Psoas muscle (tissue), 8 donors: ENCODE data around the gene GRID1. TPM values are rescaled to one million over a fixed set of nuclear protein-coding genes. Genes with fewer than 3 reads are reported as not detected.

ENCODE experiments used
- ATAC-seq, 4 donors: fragments of 200-7000 bp; cut with Tn5 transposase; one replicate each; pipeline ENCODE4 v1.9.1; 2020; ENCODE audit warnings: moderate library complexity in 3 of 4, mild to moderate bottlenecking in 2 of 4
- DNase-seq, 2 donors: peaks; one replicate each; pipeline ENCODE4 v3.0.0-alpha.2; 2020
- H3K27ac ChIP-seq: fragments of 200-600 bp; one replicate; pipeline ENCODE4 v1.8.0; 2022
- H3K27me3 ChIP-seq, 3 donors: fragments of 200-600 bp in 1 of 3; one replicate each; pipeline versions ENCODE4 v1.6.1 to v1.8.0; 2013 to 2022; ENCODE audit warnings: low read length in 2 of 3, mild to moderate bottlenecking in 2 of 3, moderate library complexity in 1 of 3; ENCODE audit not compliant: insufficient read depth in 3 of 3
- H3K36me3 ChIP-seq, 2 donors: fragments of 200-600 bp in 1 of 2; one replicate each; pipeline versions ENCODE4 v1.6.1 to v1.8.0; 2013 to 2022; ENCODE audit warnings: low read depth in 1 of 2, mild to moderate bottlenecking in 1 of 2, moderate library complexity in 1 of 2; ENCODE audit not compliant: insufficient read depth in 1 of 2
- H3K4me1 ChIP-seq: fragments of 200-600 bp; one replicate; pipeline ENCODE4 v1.8.0; 2022
- H3K4me3 ChIP-seq: fragments of 200-600 bp; one replicate; pipeline ENCODE4 v1.8.0; 2022; ENCODE audit warnings: mild to moderate bottlenecking
- H3K9me3 ChIP-seq: fragments of 200-600 bp; one replicate; pipeline ENCODE4 v1.8.0; 2022
- WGBS, 3 donors: extraction: QIAGEN DNeasy Blood & Tissue Kit; methylation state at CpG; one replicate each; pipeline versions ENCODE4 v1.1.6 to v1.1.7; 2013; 5-methylcytosine and 5-hydroxymethylcytosine counted together
- intact Hi-C, 2 donors: fragments of 100-400 bp; cut with DNase I; formaldehyde crosslinking; loops; one replicate each; pipeline versions ENCODE4 v1.11.0 to v1.14.2; 2022
- polyA plus RNA-seq, 3 donors: library from polyadenylated mRNA; stranded (reverse); fragments of 200-250 nt; gene quantifications; one replicate each; pipeline ENCODE4 v1.2.3, GENCODE V29; 2013
- total RNA-seq, 4 donors: library from RNA; stranded (reverse); fragmentation: NEBNext Ultra II Directional in 2 of 4; extraction: Animal tissue kit (Norgen Biotek cat#: 25700) in 2 of 4; gene quantifications; one replicate each; pipeline versions ENCODE4 v1.2.1 to v1.2.4, GENCODE V29; 2021 to 2023
- TF ChIP-seq, protein P1 (sequence below): fragments of 200-600 bp; IDR thresholded peaks from one replicate; pipeline ENCODE4 v1.8.0; 2022; ENCODE audit warnings: antibody characterized with exemption
- donor health status: healthy with polysubstance abuse.
- donor health status: DM: no; HTN: no; CAD: no; lungs with moderate emphysema.
- donor health status: Bipolar disorder and iron deficiency.
- donor health status: healthy.
- donor health status: DM: yes; HTN: yes; CAD: no.
- donor health status: DM: no; HTN: no; CAD: no.
- donor health status: DM: no; HTN: no; CAD: no.
- donor health status: DM: yes; HTN: yes; CAD: no.

GRID1 gene
- total and polyA plus RNA-seq, 7 donors = 0.17 to 0.56 (median 0.24) TPM

DNA sequence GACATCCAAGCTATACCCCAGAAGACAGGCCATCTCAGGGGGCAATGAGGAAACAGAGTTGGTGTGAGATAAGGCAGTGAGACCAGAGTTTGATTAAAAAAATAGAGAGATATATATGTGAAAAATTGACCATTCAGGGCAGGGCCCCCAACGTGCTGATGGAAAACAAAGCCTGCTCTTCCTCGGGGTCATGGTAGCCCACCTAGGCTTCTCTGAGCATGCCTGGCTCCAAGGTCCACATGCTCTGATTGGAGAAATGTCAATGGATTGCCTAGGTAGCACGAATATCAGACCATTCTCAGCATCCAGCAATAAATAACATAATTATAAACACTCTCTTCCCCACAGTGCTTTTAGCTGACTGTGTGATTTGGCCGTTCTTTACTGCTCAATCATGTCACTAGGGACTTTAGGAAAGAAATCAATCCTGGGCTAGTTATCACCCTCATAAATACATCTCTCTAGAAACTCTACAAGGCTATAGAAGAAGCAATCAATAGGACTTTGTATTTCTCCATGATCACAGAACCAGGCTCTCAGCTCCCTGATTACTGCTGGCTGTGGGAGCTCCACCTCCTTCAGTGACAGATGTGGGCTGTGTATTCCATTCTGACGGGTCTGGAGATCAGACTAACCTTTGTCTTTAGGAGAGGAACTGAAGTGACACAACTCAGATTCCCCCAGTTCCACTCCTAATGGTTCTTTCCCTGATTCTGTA is 766.4 kb downstream of the GRID1 start:
- intact Hi-C loops = no loop called here
- ATAC-seq (no peak), DNase-seq (no peak)
- no peaks in the 10 kb centered on the region for H3K4me1 ChIP-seq
- no peaks in the 10 kb centered on the region for H3K9me3 ChIP-seq
- TF ChIP-seq, protein P1, sequence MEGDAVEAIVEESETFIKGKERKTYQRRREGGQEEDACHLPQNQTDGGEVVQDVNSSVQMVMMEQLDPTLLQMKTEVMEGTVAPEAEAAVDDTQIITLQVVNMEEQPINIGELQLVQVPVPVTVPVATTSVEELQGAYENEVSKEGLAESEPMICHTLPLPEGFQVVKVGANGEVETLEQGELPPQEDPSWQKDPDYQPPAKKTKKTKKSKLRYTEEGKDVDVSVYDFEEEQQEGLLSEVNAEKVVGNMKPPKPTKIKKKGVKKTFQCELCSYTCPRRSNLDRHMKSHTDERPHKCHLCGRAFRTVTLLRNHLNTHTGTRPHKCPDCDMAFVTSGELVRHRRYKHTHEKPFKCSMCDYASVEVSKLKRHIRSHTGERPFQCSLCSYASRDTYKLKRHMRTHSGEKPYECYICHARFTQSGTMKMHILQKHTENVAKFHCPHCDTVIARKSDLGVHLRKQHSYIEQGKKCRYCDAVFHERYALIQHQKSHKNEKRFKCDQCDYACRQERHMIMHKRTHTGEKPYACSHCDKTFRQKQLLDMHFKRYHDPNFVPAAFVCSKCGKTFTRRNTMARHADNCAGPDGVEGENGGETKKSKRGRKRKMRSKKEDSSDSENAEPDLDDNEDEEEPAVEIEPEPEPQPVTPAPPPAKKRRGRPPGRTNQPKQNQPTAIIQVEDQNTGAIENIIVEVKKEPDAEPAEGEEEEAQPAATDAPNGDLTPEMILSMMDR = no peak
- no peak overlapping the region for H3K27ac ChIP-seq
- H3K4me3 ChIP-seq = no peak overlapping the region
- WGBS, 3 donors = 52 to 62% (median 60%) methylated on average over 5 of the region's 5 CpGs
- H3K27me3 ChIP-seq = peaks cover 0 to 4% (median 0%) of the 10 kb centered on the region in 3 donors
- no peaks in the 10 kb centered on the region for H3K36me3 ChIP-seq

DNA sequence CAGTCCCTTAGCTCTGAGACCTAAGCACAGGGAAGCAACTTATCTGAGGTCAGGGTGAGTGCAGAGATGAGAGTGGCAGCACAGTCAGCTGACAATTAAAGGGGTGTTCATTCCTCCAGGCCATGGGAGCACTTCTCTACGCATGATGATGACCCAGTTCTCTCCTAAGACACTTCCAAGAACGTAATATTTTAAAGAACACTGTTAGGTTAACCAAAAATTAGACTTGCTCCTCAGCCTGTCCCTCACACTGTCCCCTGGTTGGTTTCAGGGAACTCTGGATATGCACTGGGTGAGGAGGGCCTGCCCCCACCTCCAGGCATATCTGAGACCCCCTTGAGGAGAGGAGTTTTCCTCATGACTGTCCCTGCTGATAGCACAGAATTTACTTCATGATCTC is 767.5 kb downstream of the GRID1 start:
- no peak for ATAC-seq
- Histone ChIP-seq H3K27me3 (peaks cover 0 to 4% (median 0%) of the 10 kb centered on the region in 3 donors), H3K9me3 (no peaks in the 10 kb centered on the region), H3K36me3 (no peaks in the 10 kb centered on the region), H3K27ac (no peak overlapping the region), H3K4me1 (no peaks in the 10 kb centered on the region), H3K4me3 (no peak overlapping the region)
- intact Hi-C loops = no loop called here
- TF ChIP-seq, protein P1 = no peak
- WGBS, 3 donors = 87 to 93% (median 92%) methylated on average over 2 of the region's 2 CpGs
- no peak for DNase-seq

DNA sequence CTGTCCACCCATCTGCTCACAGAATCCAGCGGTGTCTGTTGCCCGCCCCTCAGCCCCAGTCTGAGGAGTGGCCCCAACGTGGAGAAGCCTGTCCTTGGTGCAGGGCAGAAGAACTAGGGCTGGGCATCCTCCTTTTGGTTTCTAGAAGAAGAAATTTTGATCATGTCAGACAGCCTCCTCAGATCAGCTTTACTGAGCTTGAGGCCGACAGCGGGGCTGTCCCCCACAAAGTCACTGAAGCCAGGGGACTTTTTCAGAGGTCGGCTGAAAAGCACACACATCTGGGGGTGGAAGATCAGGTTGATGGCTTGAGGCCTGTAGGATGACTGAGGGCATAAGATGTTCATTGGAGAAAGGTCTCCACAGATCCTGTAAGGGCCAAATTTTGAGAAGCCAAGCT is 767.9 kb downstream of the GRID1 start:
- H3K4me1 ChIP-seq = no peaks in the 10 kb centered on the region
- WGBS, 3 donors = 71 to 77% (median 77%) methylated on average over 6 of the region's 6 CpGs
- H3K27ac ChIP-seq = no peak overlapping the region
- TF ChIP-seq, protein P1 = no peak
- no peak overlapping the region for H3K4me3 ChIP-seq
- H3K27me3 ChIP-seq = peaks cover 0 to 4% (median 0%) of the 10 kb centered on the region in 3 donors
- ATAC-seq (no peak), DNase-seq (no peak)
- intact Hi-C loops = no loop called here
- H3K36me3 ChIP-seq = no peaks in the 10 kb centered on the region
- no peaks in the 10 kb centered on the region for H3K9me3 ChIP-seq

DNA sequence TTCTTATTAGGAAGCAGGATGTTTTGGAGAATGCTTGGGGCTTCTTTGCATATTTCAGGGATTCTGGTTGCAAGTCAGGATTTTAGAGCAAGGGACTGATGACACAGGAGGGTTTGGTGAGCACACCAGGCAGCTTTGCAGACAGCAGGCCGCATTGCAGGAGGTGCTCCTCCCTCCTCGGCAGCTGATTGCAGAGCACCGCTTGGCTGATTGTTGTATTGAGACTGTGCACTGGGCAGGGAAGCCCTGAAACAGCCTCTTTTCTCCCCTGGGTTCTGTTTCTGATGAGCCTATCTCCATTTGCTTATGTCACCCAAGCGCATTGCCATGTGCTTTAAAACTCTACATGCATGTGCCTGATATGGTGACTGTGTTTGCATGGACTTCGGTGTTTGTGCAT is 769.6 kb downstream of the GRID1 start:
- H3K9me3 ChIP-seq = no peaks in the 10 kb centered on the region
- no peak overlapping the region for H3K4me3 ChIP-seq
- no peak overlapping the region for H3K27ac ChIP-seq
- intact Hi-C loops = no loop called here
- H3K27me3 ChIP-seq = peaks cover 0 to 4% (median 0%) of the 10 kb centered on the region in 3 donors
- no peaks in the 10 kb centered on the region for H3K36me3 ChIP-seq
- TF ChIP-seq, protein P1 = no peak
- 78 to 83% (median 79%) methylated on average over 5 of the region's 5 CpGs for WGBS, 3 donors
- no peaks in the 10 kb centered on the region for H3K4me1 ChIP-seq
- DNase-seq (no peak), ATAC-seq (no peak)

DNA sequence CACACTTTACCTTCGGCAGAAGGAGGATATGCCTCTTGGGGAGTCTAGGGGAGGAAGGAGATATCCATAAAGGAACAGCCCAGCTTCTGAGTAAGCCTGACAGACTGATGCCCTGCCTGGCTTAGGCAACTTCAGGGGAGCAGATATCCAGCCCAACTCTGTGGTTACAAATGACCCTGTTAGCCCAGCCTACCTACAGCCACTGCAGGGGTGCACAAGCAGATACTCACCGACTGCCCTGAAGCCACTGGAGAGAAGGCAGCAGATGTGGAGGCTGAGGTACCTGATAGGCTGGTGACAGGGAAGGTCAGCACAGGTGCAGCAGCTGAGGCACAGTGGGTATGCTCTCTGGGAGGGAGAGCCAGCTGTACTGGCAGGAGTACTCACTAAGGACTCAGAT is 770.2 kb downstream of the GRID1 start:
- TF ChIP-seq, protein P1 = no peak
- 66 to 72% (median 69%) methylated on average over 2 of the region's 2 CpGs for WGBS, 3 donors

More for the DNA sequence above, 770.2 kb downstream of the GRID1 start:
- Histone ChIP-seq H3K4me1 (no peaks in the 10 kb centered on the region), H3K27me3 (peaks cover 0 to 4% (median 0%) of the 10 kb centered on the region in 3 donors), H3K4me3 (no peak overlapping the region), H3K9me3 (no peaks in the 10 kb centered on the region), H3K36me3 (no peaks in the 10 kb centered on the region), H3K27ac (no peak overlapping the region)
- no peak for ATAC-seq
- intact Hi-C loops = no loop called here
- no peak for DNase-seq
